SU-DHL-6 (cell line): ENCODE results near the gene TP53I13.

Experiments
- H2AFZ ChIP-seq: fragments of 200-600 bp; sonication (generic); 2 replicates; pipeline ENCODE4 v1.6.1; 2014; ENCODE audit warnings: low read depth, mild to moderate bottlenecking, moderate library complexity, mixed read lengths, antibody characterized with exemption, low read length; ENCODE audit not compliant: severe bottlenecking
- H3F3A ChIP-seq: fragments of 200-600 bp; shearing (Covaris generic); 2 replicates; pipeline ENCODE4 v1.6.0; 2016; ENCODE audit warnings: antibody characterized with exemption, mild to moderate bottlenecking; ENCODE audit not compliant: insufficient read depth
- H3K27ac ChIP-seq: fragments of 200-600 bp; sonication (generic); 2 replicates; pipeline ENCODE4 v1.5.1; 2016; ENCODE audit warnings: low read depth, mild to moderate bottlenecking, low read length, moderate library complexity, mixed read lengths
- H3K27me3 ChIP-seq: fragments of 200-600 bp; sonication (generic), shearing (Covaris generic); 2 replicates; pipeline ENCODE4 v1.6.0; 2014; ENCODE audit warnings: mild to moderate bottlenecking, low read length
- H3K36me3 ChIP-seq: fragments of 200-600 bp; sonication (generic); 2 replicates; pipeline ENCODE4 v1.6.1; 2014; ENCODE audit warnings: mild to moderate bottlenecking, low read length, mixed read lengths
- H3K4me2 ChIP-seq: fragments of 300-600, 200-600 bp; shearing (Covaris generic), sonication (generic); 2 replicates; pipeline ENCODE4 v1.6.0; 2014; ENCODE audit warnings: low read length, low read depth, mild to moderate bottlenecking; ENCODE audit not compliant: poor library complexity, severe bottlenecking
- H3K4me3 ChIP-seq: fragments of 200-600 bp; sonication (generic); 2 replicates; pipeline ENCODE4 v1.5.1; 2014; ENCODE audit warnings: antibody characterized with exemption, low read length, mild to moderate bottlenecking, mixed read lengths; ENCODE audit not compliant: insufficient read depth, poor library complexity, severe bottlenecking
- H3K79me2 ChIP-seq: fragments of 200-600 bp; sonication (generic); 2 replicates; pipeline ENCODE4 v1.6.1; 2014; ENCODE audit warnings: mild to moderate bottlenecking, low read length, moderate library complexity; ENCODE audit not compliant: insufficient read depth
- H3K9ac ChIP-seq: fragments of 200-600 bp; sonication (generic); 2 replicates; pipeline ENCODE4 v1.7.0; 2014; ENCODE audit warnings: mild to moderate bottlenecking, low read length
- H3K9me2 ChIP-seq: fragments of 200-600 bp; sonication (generic); replicated peaks from 2 replicates; pipeline ENCODE4 v1.6.1; 2014; ENCODE audit warnings: low read length; ENCODE audit not compliant: insufficient read depth
- H3K9me3 ChIP-seq: fragments of 200-600 bp; sonication (generic); 2 replicates; pipeline ENCODE4 v1.6.1; 2014; ENCODE audit warnings: low read length, mixed read lengths; ENCODE audit not compliant: insufficient read depth
- H4K20me1 ChIP-seq: fragments of 200-600 bp; sonication (generic); 2 replicates; pipeline ENCODE4 v1.6.1; 2014; ENCODE audit warnings: low read depth, mild to moderate bottlenecking, antibody characterized with exemption, low read length, moderate library complexity, mixed read lengths
- CTCF ChIP-seq: fragments of 200-600 bp; sonication (generic); IDR thresholded peaks from one replicate; pipeline ENCODE4 v1.5.1; 2017; ENCODE audit warnings: antibody characterized with exemption, mild to moderate bottlenecking, low read length, moderate library complexity; ENCODE audit not compliant: insufficient read depth, poor library complexity, severe bottlenecking
- EZH2phosphoT487 ChIP-seq: fragments of 200-600 bp; sonication (generic), shearing (Covaris generic); conservative IDR thresholded peaks from 2 replicates; pipeline ENCODE4 v1.6.1; 2018; ENCODE audit warnings: mild to moderate bottlenecking, antibody characterized with exemption, low read length, moderate library complexity, mixed read lengths

The TP53I13 gene

GRCh38 chr17:29563816-29564215, 4.7 kb upstream of the TP53I13 start:
- no peak overlapping the region for H3K4me3 ChIP-seq

GRCh38 chr17:29565643-29566472, 2.6 kb upstream of the TP53I13 start:
- H3K9me2 ChIP-seq: no peaks in the 10 kb centered on the region
- TF ChIP-seq CTCF (peak; percentile 39), EZH2phosphoT487 (no peak)
- no peaks in the 10 kb centered on the region for H3K9me3 ChIP-seq
- peak overlapping the region; percentile 62 for H3K4me3 ChIP-seq
- H2AFZ ChIP-seq: peak overlapping the region; percentile 83
- H3K27ac ChIP-seq: peak overlapping the region; percentile 81
- H3K27me3 ChIP-seq: no peaks in the 10 kb centered on the region
- H3K79me2 ChIP-seq: peaks cover 14% of the 10 kb centered on the region
- H4K20me1 ChIP-seq: no peaks in the 10 kb centered on the region
- no peaks in the 10 kb centered on the region for H3K36me3 ChIP-seq
- peak overlapping the region; percentile 90 for H3K9ac ChIP-seq
- peaks cover 6% of the 10 kb centered on the region; the same call in 1 of the 2 replicates for H3F3A ChIP-seq
- peak overlapping the region; percentile 65 for H3K4me2 ChIP-seq

More at GRCh38 chr17:29563816-29564215, 4.7 kb upstream of the TP53I13 start:
- TF ChIP-seq EZH2phosphoT487 (no peak), CTCF (no peak)
- H3K9me3 ChIP-seq: no peaks in the 10 kb centered on the region
- H3F3A ChIP-seq: peaks cover 7% of the 10 kb centered on the region; the same call in 1 of the 2 replicates
- no peak overlapping the region for H2AFZ ChIP-seq
- peaks cover 14% of the 10 kb centered on the region for H3K79me2 ChIP-seq
- no peaks in the 10 kb centered on the region for H3K9me2 ChIP-seq
- no peaks in the 10 kb centered on the region for H4K20me1 ChIP-seq
- no peaks in the 10 kb centered on the region for H3K36me3 ChIP-seq
- H3K27me3 ChIP-seq: no peaks in the 10 kb centered on the region
- no peak overlapping the region for H3K27ac ChIP-seq
- no peak overlapping the region for H3K4me2 ChIP-seq
- no peak overlapping the region for H3K9ac ChIP-seq

GRCh38 chr17:29566473-29567303, 1.8 kb upstream of the TP53I13 start, which contains the start of gene ABHD15:
ABHD15 (minus strand) TSS chr17:29567037; CDS start chr17:29566966, 71 bp downstream.
- Histone ChIP-seq H3K4me3 (peak within 1 kb of the TSS; percentile 78), H4K20me1 (no peaks in the 10 kb centered on the region), H3K36me3 (no peaks in the 10 kb centered on the region), H3K9me2 (no peaks in the 10 kb centered on the region), H3K9me3 (no peaks in the 10 kb centered on the region), H2AFZ (peak within 1 kb of the TSS; percentile 83), H3K4me2 (peak within 1 kb of the TSS; percentile 65), H3K9ac (peak within 1 kb of the TSS; percentile 90), H3K27ac (peak within 1 kb of the TSS; percentile 81), H3F3A (0 out of 2 replicates have a peak, but pooled peaks cover 4% of the 10 kb centered on the region), H3K79me2 (peaks cover 14% of the 10 kb centered on the region), H3K27me3 (no peaks in the 10 kb centered on the region)
- TF ChIP-seq CTCF (no peak), EZH2phosphoT487 (no peak)
